Left ventricle myocardium inferior (tissue), 1 donor: ENCODE results near the gene CKAP4. TPM values are rescaled to one million over a fixed set of nuclear protein-coding genes. Genes with fewer than 3 reads are reported as not detected.

Experiments used
- DNase-seq: peaks from one replicate; pipeline ENCODE4 v3.0.0-alpha.2; 2020
- H3K27ac ChIP-seq: fragments of 200-600 bp; replicated peaks from 2 replicates; pipeline ENCODE4 v1.8.0; 2021
- H3K27me3 ChIP-seq: fragments of 200-600 bp; 2 replicates; pipeline ENCODE4 v1.8.0; 2021; ENCODE audit warnings: low read depth
- H3K36me3 ChIP-seq: fragments of 200-600 bp; 2 replicates; pipeline ENCODE4 v1.8.0; 2021
- H3K4me1 ChIP-seq: fragments of 200-600 bp; 2 replicates; pipeline ENCODE4 v1.8.0; 2021
- H3K4me3 ChIP-seq: fragments of 200-600 bp; 2 replicates; pipeline ENCODE4 v1.8.0; 2021; ENCODE audit warnings: mild to moderate bottlenecking, moderate library complexity
- H3K9me3 ChIP-seq: fragments of 200-600 bp; replicated peaks from 2 replicates; pipeline ENCODE4 v1.8.0; 2021
- intact Hi-C: fragments of 100-400 bp; cut with micrococcal nuclease; formaldehyde crosslinking; loops from one replicate; pipeline ENCODE4 v1.11.0; 2022
- long read RNA-seq: library from polyadenylated mRNA; unstranded; transcript quantifications from one replicate; pipeline ENCODE4 v2.0.0, GENCODE V29; 2021
- total RNA-seq: library from RNA; stranded (reverse); fragmentation: NEBNext Ultra II Directional; extraction: Animal tissue kit (Norgen Biotek cat#: 25700); gene quantifications from one replicate; pipeline ENCODE4 v1.2.1, GENCODE V29; 2021
- TF ChIP-seq, protein P1 (sequence below): fragments of 200-600 bp; IDR thresholded peaks from 2 replicates; pipeline ENCODE4 v1.8.0; 2021; ENCODE audit warnings: antibody characterized with exemption, mild to moderate bottlenecking, borderline replicate concordance
- donor health status: DM: no; HTN: yes; CAD: no; lungs with severe emphysema.

CKAP4 gene, protein sequence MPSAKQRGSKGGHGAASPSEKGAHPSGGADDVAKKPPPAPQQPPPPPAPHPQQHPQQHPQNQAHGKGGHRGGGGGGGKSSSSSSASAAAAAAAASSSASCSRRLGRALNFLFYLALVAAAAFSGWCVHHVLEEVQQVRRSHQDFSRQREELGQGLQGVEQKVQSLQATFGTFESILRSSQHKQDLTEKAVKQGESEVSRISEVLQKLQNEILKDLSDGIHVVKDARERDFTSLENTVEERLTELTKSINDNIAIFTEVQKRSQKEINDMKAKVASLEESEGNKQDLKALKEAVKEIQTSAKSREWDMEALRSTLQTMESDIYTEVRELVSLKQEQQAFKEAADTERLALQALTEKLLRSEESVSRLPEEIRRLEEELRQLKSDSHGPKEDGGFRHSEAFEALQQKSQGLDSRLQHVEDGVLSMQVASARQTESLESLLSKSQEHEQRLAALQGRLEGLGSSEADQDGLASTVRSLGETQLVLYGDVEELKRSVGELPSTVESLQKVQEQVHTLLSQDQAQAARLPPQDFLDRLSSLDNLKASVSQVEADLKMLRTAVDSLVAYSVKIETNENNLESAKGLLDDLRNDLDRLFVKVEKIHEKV
- 51.8 TPM for total RNA-seq
- long read RNA-seq, transcript CKAP4-201 (2 exons, 3,093 nt), result major isoform, 316 of 332 reads
- long read RNA-seq, partial matches to known transcripts, result 0 of 332 reads
- long read RNA-seq, other reads (novel, unspliced or antisense), result 16 of 332 reads

DNA sequence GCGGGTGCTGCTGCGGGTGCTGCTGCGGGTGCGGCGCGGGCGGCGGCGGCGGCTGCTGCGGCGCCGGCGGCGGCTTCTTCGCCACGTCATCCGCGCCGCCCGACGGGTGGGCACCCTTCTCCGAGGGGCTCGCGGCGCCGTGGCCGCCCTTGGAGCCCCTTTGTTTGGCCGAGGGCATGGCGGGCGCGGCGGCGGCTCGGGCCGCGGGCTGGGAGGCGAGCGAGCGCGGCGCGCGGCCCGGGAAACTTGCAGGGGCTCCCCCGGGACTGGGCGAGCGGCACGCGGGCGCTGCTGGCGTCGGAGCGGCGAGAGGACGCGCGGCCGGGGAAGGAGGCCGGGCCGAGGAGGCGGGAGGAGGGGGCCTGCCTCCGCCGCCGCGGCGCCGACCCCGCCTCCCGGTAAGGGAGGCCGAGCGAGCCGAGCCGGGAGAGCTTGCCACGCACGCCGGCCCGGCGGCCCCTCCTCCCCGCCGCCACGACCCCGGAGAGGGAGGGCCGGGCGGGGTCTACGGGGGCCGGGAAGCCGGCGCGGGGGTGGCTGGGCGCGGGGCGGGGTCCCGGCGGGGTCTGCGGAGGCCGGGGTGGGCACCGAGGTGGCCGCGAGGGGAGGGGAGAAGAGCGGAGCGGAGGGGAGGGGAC lies at the start of gene CKAP4:
CKAP4 (minus strand) TSS at position 347 of the 638 bp plus-strand sequence; CDS start at position 178, 169 bp downstream.
- H3K4me1 ChIP-seq, result peaks cover 64% of the 10 kb centered on the region
- TF ChIP-seq, protein P1, sequence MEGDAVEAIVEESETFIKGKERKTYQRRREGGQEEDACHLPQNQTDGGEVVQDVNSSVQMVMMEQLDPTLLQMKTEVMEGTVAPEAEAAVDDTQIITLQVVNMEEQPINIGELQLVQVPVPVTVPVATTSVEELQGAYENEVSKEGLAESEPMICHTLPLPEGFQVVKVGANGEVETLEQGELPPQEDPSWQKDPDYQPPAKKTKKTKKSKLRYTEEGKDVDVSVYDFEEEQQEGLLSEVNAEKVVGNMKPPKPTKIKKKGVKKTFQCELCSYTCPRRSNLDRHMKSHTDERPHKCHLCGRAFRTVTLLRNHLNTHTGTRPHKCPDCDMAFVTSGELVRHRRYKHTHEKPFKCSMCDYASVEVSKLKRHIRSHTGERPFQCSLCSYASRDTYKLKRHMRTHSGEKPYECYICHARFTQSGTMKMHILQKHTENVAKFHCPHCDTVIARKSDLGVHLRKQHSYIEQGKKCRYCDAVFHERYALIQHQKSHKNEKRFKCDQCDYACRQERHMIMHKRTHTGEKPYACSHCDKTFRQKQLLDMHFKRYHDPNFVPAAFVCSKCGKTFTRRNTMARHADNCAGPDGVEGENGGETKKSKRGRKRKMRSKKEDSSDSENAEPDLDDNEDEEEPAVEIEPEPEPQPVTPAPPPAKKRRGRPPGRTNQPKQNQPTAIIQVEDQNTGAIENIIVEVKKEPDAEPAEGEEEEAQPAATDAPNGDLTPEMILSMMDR, result no peak
- peak within 1 kb of the TSS; percentile 98 for H3K27ac ChIP-seq
- no peaks in the 10 kb centered on the region for H3K27me3 ChIP-seq
- intact Hi-C loops, result no loop called here
- H3K36me3 ChIP-seq, result peaks cover 7% of the 10 kb centered on the region
- DNase-seq, result peak; percentile 86
- H3K4me3 ChIP-seq, result peak within 1 kb of the TSS; percentile 93
- H3K9me3 ChIP-seq, result no peaks in the 10 kb centered on the region

DNA sequence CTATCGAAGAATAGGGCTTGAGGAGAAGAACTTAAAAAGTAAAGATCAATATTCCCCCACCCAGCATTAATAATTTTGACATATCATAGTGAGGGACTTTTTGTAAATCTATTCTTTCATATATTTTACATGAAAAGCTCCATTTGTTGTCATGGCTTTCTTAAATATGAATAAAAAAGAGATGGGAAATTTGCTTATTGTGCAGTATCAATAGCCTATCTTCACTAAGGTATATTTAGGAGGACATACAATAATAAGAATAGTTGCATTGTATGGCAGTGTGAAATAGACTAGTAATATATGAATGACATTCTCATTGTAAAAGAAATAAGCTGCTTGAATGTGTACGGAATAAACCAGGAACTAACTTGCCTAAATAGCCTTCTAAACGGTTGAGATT lies 49.3 kb upstream of the CKAP4 start:
- H3K27me3 ChIP-seq, result no peaks in the 10 kb centered on the region
- DNase-seq, result no peak
- no peaks in the 10 kb centered on the region for H3K9me3 ChIP-seq
- peaks cover 37% of the 10 kb centered on the region for H3K4me1 ChIP-seq
- H3K4me3 ChIP-seq, result no peak overlapping the region
- TF ChIP-seq, protein P1, result no peak
- no peaks in the 10 kb centered on the region for H3K36me3 ChIP-seq
- H3K27ac ChIP-seq, result peak overlapping the region; percentile 81
- intact Hi-C loops, result no loop called here

DNA sequence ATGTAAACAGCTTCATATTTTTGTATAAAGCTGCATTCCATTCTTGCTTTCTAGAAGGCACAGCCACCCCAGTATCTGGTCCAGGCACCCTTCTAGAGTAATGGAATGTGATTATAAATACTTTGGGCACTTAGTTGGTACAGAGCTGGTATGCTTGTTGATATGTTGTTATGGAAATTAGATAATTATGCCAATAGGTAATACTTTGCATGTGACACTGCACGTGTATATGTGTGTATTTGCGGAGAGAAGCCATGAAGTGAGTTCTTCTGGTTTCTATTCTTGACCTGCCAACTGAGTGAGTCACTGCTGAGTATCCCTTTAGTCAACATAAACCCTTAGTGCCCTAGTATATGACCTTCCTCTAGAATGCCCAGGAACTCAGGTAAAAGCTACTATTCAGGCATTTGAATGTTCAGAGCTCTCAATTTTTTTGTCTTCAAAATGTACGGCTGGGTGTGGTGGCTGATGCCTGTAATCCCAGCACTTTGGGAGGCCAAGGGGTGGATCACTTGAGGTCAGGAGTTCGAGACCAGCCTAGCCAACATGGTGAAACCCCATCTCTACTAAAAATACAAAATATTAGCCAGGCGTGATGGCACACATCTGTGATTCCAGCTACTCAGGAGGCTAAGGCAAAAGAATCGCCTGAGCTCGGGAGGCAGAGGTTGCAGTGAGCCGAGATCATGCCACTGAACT lies 48.5 kb upstream of the CKAP4 start:
- intact Hi-C loops, result no loop called here
- DNase-seq, result no peak
- TF ChIP-seq, protein P1, result no peak
- no peak overlapping the region for H3K4me3 ChIP-seq
- H3K4me1 ChIP-seq, result peaks cover 30% of the 10 kb centered on the region
- H3K36me3 ChIP-seq, result no peaks in the 10 kb centered on the region
- no peaks in the 10 kb centered on the region for H3K27me3 ChIP-seq
- no peaks in the 10 kb centered on the region for H3K9me3 ChIP-seq
- peak overlapping the region; percentile 81 for H3K27ac ChIP-seq

DNA sequence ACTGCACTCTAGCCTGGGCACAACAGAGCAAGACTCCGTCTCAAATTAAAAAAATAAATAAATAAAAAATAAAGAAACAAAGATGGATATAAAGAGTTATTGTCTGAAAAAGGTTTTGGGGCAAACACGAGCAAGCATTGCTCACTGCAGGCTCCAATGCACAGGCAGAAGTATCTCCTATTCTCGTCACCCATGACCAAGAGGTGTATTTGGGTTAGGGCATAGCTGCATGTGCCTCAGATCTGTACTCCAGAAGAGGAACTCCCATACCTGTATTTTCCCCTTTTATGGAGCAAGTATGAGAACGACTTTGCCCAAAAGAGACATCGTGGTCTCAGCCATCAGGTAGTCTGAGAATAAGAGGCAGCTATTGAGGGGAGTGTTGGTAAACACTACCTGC lies 44.5 kb upstream of the CKAP4 start:
- TF ChIP-seq, protein P1, result no peak
- no peak for DNase-seq
- Histone ChIP-seq H3K4me3 (no peak overlapping the region), H3K27me3 (no peaks in the 10 kb centered on the region), H3K27ac (no peak overlapping the region), H3K36me3 (no peaks in the 10 kb centered on the region), H3K4me1 (peaks cover 5% of the 10 kb centered on the region), H3K9me3 (no peaks in the 10 kb centered on the region)
- intact Hi-C loops, result no loop called here

DNA sequence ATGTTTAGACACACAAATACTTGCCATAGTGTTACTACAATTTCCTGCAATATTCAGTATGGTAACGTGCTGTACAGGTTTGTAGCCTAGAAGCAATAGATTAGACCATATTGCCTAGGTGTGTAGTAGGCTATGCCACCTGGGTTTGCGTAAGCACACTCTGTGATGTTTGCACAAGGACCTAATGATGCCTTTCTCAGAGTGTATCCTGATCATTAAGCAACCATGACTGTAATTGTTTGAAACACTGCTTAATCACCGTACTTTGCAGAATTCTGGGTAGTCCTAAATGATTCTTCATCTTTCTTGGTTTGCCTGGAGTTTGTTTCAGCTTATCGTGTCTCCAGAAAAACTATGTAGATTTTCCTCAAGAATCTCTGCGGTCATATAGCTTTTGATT lies 43.5 kb upstream of the CKAP4 start:
- Histone ChIP-seq H3K4me3 (no peak overlapping the region), H3K4me1 (no peaks in the 10 kb centered on the region), H3K27me3 (no peaks in the 10 kb centered on the region), H3K9me3 (no peaks in the 10 kb centered on the region), H3K36me3 (no peaks in the 10 kb centered on the region), H3K27ac (no peak overlapping the region)
- intact Hi-C loops, result no loop called here
- no peak for DNase-seq
- TF ChIP-seq, protein P1, result no peak
